Mesothelial cell of epicardium (in vitro differentiated cells): Measurements from ENCODE around the gene YLPM1. TPM values are rescaled to one million over a fixed set of nuclear protein-coding genes. Genes with fewer than 3 reads are reported as not detected.

ENCODE experiments used
- DNase-seq, 2 experiments: peaks; one replicate each; pipeline ENCODE4 v3.0.0; 2021; ENCODE audit warnings: low spot score in 2 of 2; ENCODE audit not compliant: unreplicated experiment in 2 of 2
- H3K27ac Mint-ChIP-seq: 2 replicates; pipeline ENCODE4 v1.8.0; 2021; ENCODE audit warnings: mixed read lengths
- H3K27me3 Mint-ChIP-seq: 2 replicates; pipeline ENCODE4 v1.8.0; 2021; ENCODE audit warnings: low read depth, mixed read lengths
- H3K36me3 Mint-ChIP-seq: 2 replicates; pipeline ENCODE4 v1.8.0; 2021; ENCODE audit warnings: mixed read lengths
- H3K4me1 Mint-ChIP-seq: 2 replicates; pipeline ENCODE4 v1.8.0; 2021; ENCODE audit warnings: mixed read lengths
- H3K4me3 Mint-ChIP-seq: 2 replicates; pipeline ENCODE4 v1.8.0; 2021; ENCODE audit warnings: mild to moderate bottlenecking, moderate library complexity, mixed read lengths
- H3K9me3 Mint-ChIP-seq: 2 replicates; pipeline ENCODE4 v1.8.0; 2021; ENCODE audit warnings: mixed read lengths
- CTCF ChIP-seq: fragments of 200-600 bp; sonication (generic); IDR thresholded peaks from one replicate; pipeline ENCODE4 v1.5.0; 2021; ENCODE audit warnings: antibody characterized with exemption; ENCODE audit not compliant: unreplicated experiment
- total RNA-seq: library from RNA; stranded (reverse); gene quantifications from 3 replicates; pipeline ENCODE4 v1.2.1, GENCODE V29; 2021

Gene YLPM1
- total RNA-seq, 1 donor from 2014 or later, result 135 TPM

GRCh38 chr14:74882103-74882920 lies 119.2 kb downstream of the YLPM1 start:
- no peaks in the 10 kb centered on the region for H3K9me3 Mint-ChIP-seq
- TF ChIP-seq CTCF, result no peak
- H3K27me3 Mint-ChIP-seq, result no peaks in the 10 kb centered on the region
- peak overlapping the region; percentile 98 for H3K27ac Mint-ChIP-seq
- H3K4me1 Mint-ChIP-seq, result peaks cover 33% of the 10 kb centered on the region
- peak overlapping the region; percentile 100 for H3K4me3 Mint-ChIP-seq
- DNase-seq, result peak; percentile 30 to 62
- no peaks in the 10 kb centered on the region for H3K36me3 Mint-ChIP-seq

Other genes starting within 250 kb of the YLPM1 start
- gene LTBP2, start 151.1 kb upstream of the YLPM1 start, total RNA-seq, result 2.9 to 3.4 TPM (median 3.4 TPM) in 3 replicates
- gene AREL1, start 50.2 kb upstream of the YLPM1 start, total RNA-seq, result 43.8 to 55.5 TPM (median 49.1 TPM) in 3 replicates
- gene FCF1, start 50.2 kb upstream of the YLPM1 start, total RNA-seq, result 43.9 to 46.8 TPM (median 44.5 TPM) in 3 replicates
- not detected in 3 replicates for gene PROX2, start 112.8 kb downstream of the YLPM1 start, total RNA-seq
- 74.4 to 81.5 TPM (median 79.7 TPM) in 3 replicates for gene DLST, start 118.6 kb downstream of the YLPM1 start, total RNA-seq
- gene RPS6KL1, start 159.9 kb downstream of the YLPM1 start, total RNA-seq, result 0.13 to 1.1 TPM (median 0.70 TPM) in 3 replicates
- gene PGF, start 192.3 kb downstream of the YLPM1 start, total RNA-seq, result 8.4 to 9.6 TPM (median 8.6 TPM) in 3 replicates
- gene EIF2B2, start 239.6 kb downstream of the YLPM1 start, total RNA-seq, result 31.0 to 34.7 TPM (median 33.9 TPM) in 3 replicates